ENCODE measurements around the gene PFKP.

The PFKP gene

GRCh38 chr10:3140280-3140679 is 72.9 kb downstream of the PFKP start:
- Histone ChIP-seq H3K4me3 (ENCODE audit: low read length in 2 of 2) (no peak overlapping the region), H3K27me3 (ENCODE audit: control insufficient read depth in 2 of 2, insufficient read depth in 2 of 2, low read length in 2 of 2) (no peaks in the 10 kb centered on the region), H3K36me3 (ENCODE audit: control insufficient read depth in 2 of 2, insufficient read depth in 2 of 2, low read length in 2 of 2) (peaks cover 79 to 85% of the 10 kb centered on the region in 2 donors), H3K4me1 (ENCODE audit: control insufficient read depth in 2 of 2, insufficient read depth in 2 of 2, low read length in 2 of 2) (no peaks in the 10 kb centered on the region), H3K27ac (ENCODE audit: low read depth in 2 of 2, low read length in 2 of 2) (no peak overlapping the region), H3K9ac (ENCODE audit: low read depth in 1 of 2, low read length in 2 of 2) (no peak overlapping the region), H3K9me3 (ENCODE audit: control insufficient read depth in 2 of 2, low read length in 2 of 2) (no peaks in the 10 kb centered on the region)

GRCh38 chr10:3141351-3142005 is 74.1 kb downstream of the PFKP start:
- Histone ChIP-seq H3K9me3 (ENCODE audit: control insufficient read depth in 2 of 2, low read length in 2 of 2) (no peaks in the 10 kb centered on the region), H3K9ac (ENCODE audit: low read depth in 1 of 2, low read length in 2 of 2) (no peak overlapping the region), H3K4me1 (ENCODE audit: control insufficient read depth in 2 of 2, insufficient read depth in 2 of 2, low read length in 2 of 2) (no peaks in the 10 kb centered on the region), H3K27me3 (ENCODE audit: control insufficient read depth in 2 of 2, insufficient read depth in 2 of 2, low read length in 2 of 2) (no peaks in the 10 kb centered on the region), H3K27ac (ENCODE audit: low read depth in 2 of 2, low read length in 2 of 2) (no peak overlapping the region), H3K4me3 (ENCODE audit: low read length in 2 of 2) (no peak overlapping the region), H3K36me3 (ENCODE audit: control insufficient read depth in 2 of 2, insufficient read depth in 2 of 2, low read length in 2 of 2) (peaks cover 75 to 80% of the 10 kb centered on the region in 2 donors)

GRCh38 chr10:3142146-3142875 is 75.0 kb downstream of the PFKP start:
- Histone ChIP-seq H3K36me3 (ENCODE audit: control insufficient read depth in 2 of 2, insufficient read depth in 2 of 2, low read length in 2 of 2) (peaks cover 74 to 82% of the 10 kb centered on the region in 2 donors), H3K9ac (ENCODE audit: low read depth in 1 of 2, low read length in 2 of 2) (no peak overlapping the region), H3K4me3 (ENCODE audit: low read length in 2 of 2) (no peak overlapping the region), H3K4me1 (ENCODE audit: control insufficient read depth in 2 of 2, insufficient read depth in 2 of 2, low read length in 2 of 2) (no peaks in the 10 kb centered on the region), H3K9me3 (ENCODE audit: control insufficient read depth in 2 of 2, low read length in 2 of 2) (no peaks in the 10 kb centered on the region), H3K27me3 (ENCODE audit: control insufficient read depth in 2 of 2, insufficient read depth in 2 of 2, low read length in 2 of 2) (no peaks in the 10 kb centered on the region), H3K27ac (ENCODE audit: low read depth in 2 of 2, low read length in 2 of 2) (no peak overlapping the region)

GRCh38 chr10:3143366-3143765 is 76.0 kb downstream of the PFKP start:
- Histone ChIP-seq H3K27ac (ENCODE audit: low read depth in 2 of 2, low read length in 2 of 2) (no peak overlapping the region), H3K9me3 (ENCODE audit: control insufficient read depth in 2 of 2, low read length in 2 of 2) (no peaks in the 10 kb centered on the region), H3K9ac (ENCODE audit: low read depth in 1 of 2, low read length in 2 of 2) (no peak overlapping the region), H3K4me1 (ENCODE audit: control insufficient read depth in 2 of 2, insufficient read depth in 2 of 2, low read length in 2 of 2) (no peaks in the 10 kb centered on the region), H3K27me3 (ENCODE audit: control insufficient read depth in 2 of 2, insufficient read depth in 2 of 2, low read length in 2 of 2) (no peaks in the 10 kb centered on the region), H3K4me3 (ENCODE audit: low read length in 2 of 2) (no peak overlapping the region), H3K36me3 (ENCODE audit: control insufficient read depth in 2 of 2, insufficient read depth in 2 of 2, low read length in 2 of 2) (peaks cover 73 to 80% of the 10 kb centered on the region in 2 donors)

GRCh38 chr10:3143791-3144434 is 76.6 kb downstream of the PFKP start:
- Histone ChIP-seq H3K9ac (ENCODE audit: low read depth in 1 of 2, low read length in 2 of 2) (no peak overlapping the region), H3K27me3 (ENCODE audit: control insufficient read depth in 2 of 2, insufficient read depth in 2 of 2, low read length in 2 of 2) (no peaks in the 10 kb centered on the region), H3K4me1 (ENCODE audit: control insufficient read depth in 2 of 2, insufficient read depth in 2 of 2, low read length in 2 of 2) (no peaks in the 10 kb centered on the region), H3K4me3 (ENCODE audit: low read length in 2 of 2) (no peak overlapping the region), H3K9me3 (ENCODE audit: control insufficient read depth in 2 of 2, low read length in 2 of 2) (no peaks in the 10 kb centered on the region), H3K36me3 (ENCODE audit: control insufficient read depth in 2 of 2, insufficient read depth in 2 of 2, low read length in 2 of 2) (peaks cover 71 to 80% of the 10 kb centered on the region in 2 donors), H3K27ac (ENCODE audit: low read depth in 2 of 2, low read length in 2 of 2) (no peak overlapping the region)

GRCh38 chr10:3145366-3145765 is 78.0 kb downstream of the PFKP start:
- no peaks in the 10 kb centered on the region for H3K9me3 ChIP-seq (ENCODE audit: control insufficient read depth in 2 of 2, low read length in 2 of 2)
- no peaks in the 10 kb centered on the region for H3K27me3 ChIP-seq (ENCODE audit: control insufficient read depth in 2 of 2, insufficient read depth in 2 of 2, low read length in 2 of 2)
- no peaks in the 10 kb centered on the region for H3K4me1 ChIP-seq (ENCODE audit: control insufficient read depth in 2 of 2, insufficient read depth in 2 of 2, low read length in 2 of 2)
- H3K9ac ChIP-seq (ENCODE audit: low read depth in 1 of 2, low read length in 2 of 2): no peak overlapping the region
- H3K27ac ChIP-seq (ENCODE audit: low read depth in 2 of 2, low read length in 2 of 2): no peak overlapping the region
- H3K4me3 ChIP-seq (ENCODE audit: low read length in 2 of 2): no peak overlapping the region
- peaks cover 67 to 80% of the 10 kb centered on the region in 2 donors for H3K36me3 ChIP-seq (ENCODE audit: control insufficient read depth in 2 of 2, insufficient read depth in 2 of 2, low read length in 2 of 2)

GRCh38 chr10:3146289-3146688 is 78.9 kb downstream of the PFKP start:
- Histone ChIP-seq H3K9ac (ENCODE audit: low read depth in 1 of 2, low read length in 2 of 2) (no peak overlapping the region), H3K4me3 (ENCODE audit: low read length in 2 of 2) (no peak overlapping the region), H3K36me3 (ENCODE audit: control insufficient read depth in 2 of 2, insufficient read depth in 2 of 2, low read length in 2 of 2) (peaks cover 70 to 80% of the 10 kb centered on the region in 2 donors), H3K4me1 (ENCODE audit: control insufficient read depth in 2 of 2, insufficient read depth in 2 of 2, low read length in 2 of 2) (no peaks in the 10 kb centered on the region), H3K27me3 (ENCODE audit: control insufficient read depth in 2 of 2, insufficient read depth in 2 of 2, low read length in 2 of 2) (no peaks in the 10 kb centered on the region), H3K9me3 (ENCODE audit: control insufficient read depth in 2 of 2, low read length in 2 of 2) (no peaks in the 10 kb centered on the region), H3K27ac (ENCODE audit: low read depth in 2 of 2, low read length in 2 of 2) (no peak overlapping the region)

- H3K27ac ChIP-seq (ENCODE audit: low read depth in 2 of 2, low read length in 2 of 2): no peak overlapping the region
- H3K27me3 ChIP-seq (ENCODE audit: control insufficient read depth in 2 of 2, insufficient read depth in 2 of 2, low read length in 2 of 2): no peaks in the 10 kb centered on the region
- H3K9me3 ChIP-seq (ENCODE audit: control insufficient read depth in 2 of 2, low read length in 2 of 2): no peaks in the 10 kb centered on the region
- peaks cover 70 to 83% of the 10 kb centered on the region in 2 donors for H3K36me3 ChIP-seq (ENCODE audit: control insufficient read depth in 2 of 2, insufficient read depth in 2 of 2, low read length in 2 of 2)
- H3K9ac ChIP-seq (ENCODE audit: low read depth in 1 of 2, low read length in 2 of 2): no peak overlapping the region
- H3K4me3 ChIP-seq (ENCODE audit: low read length in 2 of 2): no peak overlapping the region
- H3K4me1 ChIP-seq (ENCODE audit: control insufficient read depth in 2 of 2, insufficient read depth in 2 of 2, low read length in 2 of 2): no peaks in the 10 kb centered on the region
Observed at GRCh38 chr10:3147117-3147820, 79.9 kb downstream of the PFKP start.

- no peaks in the 10 kb centered on the region for H3K9me3 ChIP-seq (ENCODE audit: control insufficient read depth in 2 of 2, low read length in 2 of 2)
- no peaks in the 10 kb centered on the region for H3K27me3 ChIP-seq (ENCODE audit: control insufficient read depth in 2 of 2, insufficient read depth in 2 of 2, low read length in 2 of 2)
- peaks cover 70 to 83% of the 10 kb centered on the region in 2 donors for H3K36me3 ChIP-seq (ENCODE audit: control insufficient read depth in 2 of 2, insufficient read depth in 2 of 2, low read length in 2 of 2)
- H3K4me1 ChIP-seq (ENCODE audit: control insufficient read depth in 2 of 2, insufficient read depth in 2 of 2, low read length in 2 of 2): no peaks in the 10 kb centered on the region
- H3K27ac ChIP-seq (ENCODE audit: low read depth in 2 of 2, low read length in 2 of 2): no peak overlapping the region
- H3K4me3 ChIP-seq (ENCODE audit: low read length in 2 of 2): no peak overlapping the region
- no peak overlapping the region for H3K9ac ChIP-seq (ENCODE audit: low read depth in 1 of 2, low read length in 2 of 2)
Observed at GRCh38 chr10:3148041-3148440, 80.7 kb downstream of the PFKP start.

- Histone ChIP-seq H3K36me3 (ENCODE audit: control insufficient read depth in 2 of 2, insufficient read depth in 2 of 2, low read length in 2 of 2) (peaks cover 68 to 78% of the 10 kb centered on the region in 2 donors), H3K27me3 (ENCODE audit: control insufficient read depth in 2 of 2, insufficient read depth in 2 of 2, low read length in 2 of 2) (no peaks in the 10 kb centered on the region), H3K9me3 (ENCODE audit: control insufficient read depth in 2 of 2, low read length in 2 of 2) (no peaks in the 10 kb centered on the region), H3K27ac (ENCODE audit: low read depth in 2 of 2, low read length in 2 of 2) (no peak overlapping the region), H3K4me1 (ENCODE audit: control insufficient read depth in 2 of 2, insufficient read depth in 2 of 2, low read length in 2 of 2) (no peaks in the 10 kb centered on the region), H3K4me3 (ENCODE audit: low read length in 2 of 2) (no peak overlapping the region), H3K9ac (ENCODE audit: low read depth in 1 of 2, low read length in 2 of 2) (no peak overlapping the region)
Observed at GRCh38 chr10:3148994-3149393, 81.6 kb downstream of the PFKP start.
